ENCODE measurements around the gene DNAJA1.

DNA sequence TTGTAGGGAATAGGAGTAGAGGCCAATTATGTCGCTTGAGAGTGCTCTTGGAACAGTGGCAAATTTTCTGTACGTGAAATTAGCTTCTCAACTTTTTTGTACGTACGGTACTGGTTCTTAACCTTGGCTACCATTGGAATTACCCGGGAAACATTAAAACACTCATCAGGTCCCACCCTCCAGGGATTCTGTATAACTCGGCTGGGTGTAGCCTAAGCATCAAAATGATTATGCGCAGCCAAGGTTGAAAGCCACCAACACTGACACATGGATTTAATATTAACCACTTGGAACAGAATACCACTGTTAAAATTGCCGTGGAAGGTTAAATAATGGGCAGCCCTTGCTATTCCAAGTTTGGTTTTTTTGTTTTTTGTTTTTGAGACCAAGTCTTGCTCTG, 17.4 kb downstream of the DNAJA1 start:
- TF ChIP-seq, protein P1, sequence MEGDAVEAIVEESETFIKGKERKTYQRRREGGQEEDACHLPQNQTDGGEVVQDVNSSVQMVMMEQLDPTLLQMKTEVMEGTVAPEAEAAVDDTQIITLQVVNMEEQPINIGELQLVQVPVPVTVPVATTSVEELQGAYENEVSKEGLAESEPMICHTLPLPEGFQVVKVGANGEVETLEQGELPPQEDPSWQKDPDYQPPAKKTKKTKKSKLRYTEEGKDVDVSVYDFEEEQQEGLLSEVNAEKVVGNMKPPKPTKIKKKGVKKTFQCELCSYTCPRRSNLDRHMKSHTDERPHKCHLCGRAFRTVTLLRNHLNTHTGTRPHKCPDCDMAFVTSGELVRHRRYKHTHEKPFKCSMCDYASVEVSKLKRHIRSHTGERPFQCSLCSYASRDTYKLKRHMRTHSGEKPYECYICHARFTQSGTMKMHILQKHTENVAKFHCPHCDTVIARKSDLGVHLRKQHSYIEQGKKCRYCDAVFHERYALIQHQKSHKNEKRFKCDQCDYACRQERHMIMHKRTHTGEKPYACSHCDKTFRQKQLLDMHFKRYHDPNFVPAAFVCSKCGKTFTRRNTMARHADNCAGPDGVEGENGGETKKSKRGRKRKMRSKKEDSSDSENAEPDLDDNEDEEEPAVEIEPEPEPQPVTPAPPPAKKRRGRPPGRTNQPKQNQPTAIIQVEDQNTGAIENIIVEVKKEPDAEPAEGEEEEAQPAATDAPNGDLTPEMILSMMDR (conservative IDR thresholded peaks at IDR 0.05; ENCODE audit: low read length): no peak
- TF ChIP-seq EZH2phosphoT487 (IDR thresholded peaks at IDR 0.05; ENCODE audit: borderline replicate concordance, low read depth, low read length): no peak
